ENCODE data around the gene GTF3C4. TPM values are rescaled to one million over a fixed set of nuclear protein-coding genes. Genes with fewer than 3 reads are reported as not detected.

Gene GTF3C4
- polyA plus RNA-seq, 2 of the 4 experiments (the other 2 are of a cell fraction): 9.0 to 15.4 TPM

- TF ChIP-seq JUN (IDR thresholded peaks at IDR 0.05) (no peak), HDAC2 (IDR thresholded peaks at IDR 0.05) (no peak), BHLHE40 (IDR thresholded peaks at IDR 0.05; ENCODE audit: low read depth, low read length) (no peak), REST (IDR thresholded peaks at IDR 0.05) (no peak)
Measured at GRCh38 chr9:132728071-132728470, 57.8 kb downstream of the GTF3C4 start (continued).

GRCh38 chr9:132728497-132728896 lies 58.2 kb downstream of the GTF3C4 start:
- no peak overlapping the region for H3K4me3 ChIP-seq
- DNase-seq (ENCODE audit: low read depth in 1 of 2, low spot score in 1 of 2) (no peak), ATAC-seq (no peak), FAIRE-seq (no peak)
- no peaks in the 10 kb centered on the region for H3K9me3 ChIP-seq
- H3K27ac ChIP-seq: no peak overlapping the region
- no peak overlapping the region for H3K4me2 ChIP-seq
- TF ChIP-seq KDM1A (IDR thresholded peaks at IDR 0.05; ENCODE audit: low read depth) (no peak), E2F6 (IDR thresholded peaks at IDR 0.05; ENCODE audit: borderline replicate concordance, low read depth) (no peak), HOXA7 (CRISPR knock-in tag; IDR thresholded peaks at IDR 0.05) (no peak), EHMT2 (IDR thresholded peaks at IDR 0.05; ENCODE audit: low read depth) (no peak), NR3C1 (IDR thresholded peaks at IDR 0.05) (no peak), RAD21 (conservative IDR thresholded peaks at IDR 0.05 in 1 of 2, IDR thresholded peaks at IDR 0.05 in 1 of 2) (no peak), NPAS2 (CRISPR knock-in tag; IDR thresholded peaks at IDR 0.05; ENCODE audit: borderline replicate concordance) (no peak)
- ChIA-PET CTCF (interaction anchor here (0.9 to 1.1 kb wide), 2 partner anchors 41 to 68 kb away, joined by 3 read pairs; no protein-coding TSS in a partner anchor), POLR2A (no interaction called here)
- H3K4me1 ChIP-seq: no peaks in the 10 kb centered on the region
- 10% methylated on average over 2 of the region's 2 CpGs for WGBS (ENCODE audit: missing lambda C conversion rate)

GRCh38 chr9:132729235-132729890 lies 59.1 kb downstream of the GTF3C4 start:
- Histone ChIP-seq H3K27ac (no peak overlapping the region), H3K4me2 (no peak overlapping the region), H3K4me1 (no peaks in the 10 kb centered on the region), H3K9me3 (no peaks in the 10 kb centered on the region), H3K4me3 (no peak overlapping the region)
- DNase-seq (ENCODE audit: low read depth in 1 of 2, low spot score in 1 of 2) (no peak), FAIRE-seq (no peak), ATAC-seq (no peak; a peak in 1 of 6 replicates)
- ChIA-PET POLR2A (no interaction called here), CTCF (interaction anchor here (0.6 to 1.1 kb wide), 3 partner anchors 23 to 70 kb away, joined by 3 read pairs; no protein-coding TSS in a partner anchor)
- 44% methylated on average over 5 of the region's 5 CpGs for WGBS (ENCODE audit: missing lambda C conversion rate)
- no peak for TF ChIP-seq HOXA7 (CRISPR knock-in tag; IDR thresholded peaks at IDR 0.05)
- TF ChIP-seq HEYL (CRISPR knock-in tag; IDR thresholded peaks at IDR 0.05): no peak
- no peak for TF ChIP-seq NR3C1 (IDR thresholded peaks at IDR 0.05)
- no peak for TF ChIP-seq RAD21 (conservative IDR thresholded peaks at IDR 0.05 in 1 of 2, IDR thresholded peaks at IDR 0.05 in 1 of 2)
- TF ChIP-seq MAZ (IDR thresholded peaks at IDR 0.05; ENCODE audit: borderline replicate concordance, low read depth, low read length): no peak
- TF ChIP-seq EHMT2 (IDR thresholded peaks at IDR 0.05; ENCODE audit: low read depth): no peak
- TF ChIP-seq JUNB (IDR thresholded peaks at IDR 0.05): no peak
